HG03064 (cell line): ENCODE results near the gene SLC24A3.

ENCODE experiments used
- ATAC-seq: cut with Tn5 transposase; IDR thresholded peaks from one replicate; pipeline ENCODE4 v1.9.1; 2021; ENCODE audit warnings: low read depth; ENCODE audit not compliant: unreplicated experiment

Gene SLC24A3

GRCh38 chr20:19378058-19378457 is 165.6 kb downstream of the SLC24A3 start:
- no peak for ATAC-seq

GRCh38 chr20:19380211-19380610 is 167.8 kb downstream of the SLC24A3 start:
- no peak for ATAC-seq

- ATAC-seq: no peak
These were observed 169.5 kb downstream of the SLC24A3 start for GRCh38 chr20:19381947-19382346.

- ATAC-seq: no peak
These were observed 170.2 kb downstream of the SLC24A3 start for GRCh38 chr20:19382386-19383340.

GRCh38 chr20:19384940-19385339 is 172.5 kb downstream of the SLC24A3 start:
- ATAC-seq: no peak

- no peak for ATAC-seq
These were observed 174.8 kb downstream of the SLC24A3 start for GRCh38 chr20:19387251-19387650.

- ATAC-seq: no peak
These were observed 180.1 kb downstream of the SLC24A3 start for GRCh38 chr20:19392344-19393130.

- no peak for ATAC-seq
These were observed 184.1 kb downstream of the SLC24A3 start for GRCh38 chr20:19396460-19397081.

GRCh38 chr20:19397226-19397625 is 184.8 kb downstream of the SLC24A3 start:
- no peak for ATAC-seq

GRCh38 chr20:19397666-19398065 is 185.2 kb downstream of the SLC24A3 start:
- ATAC-seq: no peak

GRCh38 chr20:19401096-19401495 is 188.7 kb downstream of the SLC24A3 start:
- no peak for ATAC-seq

GRCh38 chr20:19403549-19403948 is 191.1 kb downstream of the SLC24A3 start:
- ATAC-seq: no peak

GRCh38 chr20:19404826-19405225 is 192.4 kb downstream of the SLC24A3 start:
- no peak for ATAC-seq

- no peak for ATAC-seq
These were observed 193.5 kb downstream of the SLC24A3 start for GRCh38 chr20:19405958-19406357.

GRCh38 chr20:19406381-19406780 is 193.9 kb downstream of the SLC24A3 start:
- ATAC-seq: no peak

- no peak for ATAC-seq
These were observed 194.8 kb downstream of the SLC24A3 start for GRCh38 chr20:19407196-19407595.

GRCh38 chr20:19407736-19408135 is 195.3 kb downstream of the SLC24A3 start:
- ATAC-seq: no peak

GRCh38 chr20:19408971-19409370 is 196.5 kb downstream of the SLC24A3 start:
- no peak for ATAC-seq

- ATAC-seq: no peak
These were observed 199.4 kb downstream of the SLC24A3 start for GRCh38 chr20:19411811-19412210.

- ATAC-seq: no peak
These were observed 199.8 kb downstream of the SLC24A3 start for GRCh38 chr20:19412254-19412653.

- ATAC-seq: no peak
These were observed 202.2 kb downstream of the SLC24A3 start for GRCh38 chr20:19414600-19414999.
